ENCODE measurements around the gene RPS6KC1.
"Not testable (repeated sequence)": the region's sequence is repeated elsewhere in the genome, so short reads cannot be mapped to it uniquely, and the experiment has no call there.

The RPS6KC1 gene

GRCh38 chr1:213054733-213055591 is 3.9 kb downstream of the RPS6KC1 start:
- DNase-seq, result no peak

- no peak for DNase-seq
Observed at GRCh38 chr1:213055767-213056166, 4.7 kb downstream of the RPS6KC1 start.

- DNase-seq, result no peak
Observed at GRCh38 chr1:213057264-213058059, 6.4 kb downstream of the RPS6KC1 start.

- no peak for DNase-seq
Observed at GRCh38 chr1:213060836-213061235, 9.8 kb downstream of the RPS6KC1 start.

- no peak for DNase-seq
Observed at GRCh38 chr1:213061263-213061662, 10.2 kb downstream of the RPS6KC1 start.

GRCh38 chr1:213065800-213066199 is 14.8 kb downstream of the RPS6KC1 start:
- DNase-seq, result no peak

GRCh38 chr1:213066363-213066762 is 15.3 kb downstream of the RPS6KC1 start:
- no peak for DNase-seq

- DNase-seq, result no peak
Observed at GRCh38 chr1:213067352-213067751, 16.3 kb downstream of the RPS6KC1 start.

GRCh38 chr1:213070406-213070805 is 19.4 kb downstream of the RPS6KC1 start:
- peak in 1 of 2 donors; percentile 6 for DNase-seq

GRCh38 chr1:213075725-213076124 is 24.7 kb downstream of the RPS6KC1 start:
- no peak for DNase-seq

GRCh38 chr1:213082420-213083111 is 31.5 kb downstream of the RPS6KC1 start:
- DNase-seq, result no peak

- no peak for DNase-seq
Observed at GRCh38 chr1:213083112-213083445, 32.0 kb downstream of the RPS6KC1 start.

- DNase-seq, result no peak
Observed at GRCh38 chr1:213087911-213088310, 36.9 kb downstream of the RPS6KC1 start.

- DNase-seq, result no peak
Observed at GRCh38 chr1:213089924-213090677, 39.1 kb downstream of the RPS6KC1 start.

- DNase-seq, result no peak
Observed at GRCh38 chr1:213094446-213094845, 43.4 kb downstream of the RPS6KC1 start.

- no peak for DNase-seq
Observed at GRCh38 chr1:213095467-213095866, 44.4 kb downstream of the RPS6KC1 start.

GRCh38 chr1:213099682-213100399 is 48.8 kb downstream of the RPS6KC1 start:
- no peak for DNase-seq

GRCh38 chr1:213100565-213100964 is 49.5 kb downstream of the RPS6KC1 start:
- DNase-seq, result not testable (repeated sequence)

GRCh38 chr1:213103377-213104306 is 52.6 kb downstream of the RPS6KC1 start:
- DNase-seq, result no peak

- DNase-seq, result no peak
Observed at GRCh38 chr1:213104604-213105003, 53.6 kb downstream of the RPS6KC1 start.

- DNase-seq, result no peak
Observed at GRCh38 chr1:213106298-213106697, 55.3 kb downstream of the RPS6KC1 start.
